IPS-NIHi7 (cell line): ENCODE results near the gene DNAJC22.

Source experiments
- DNase-seq: peaks from one replicate; pipeline ENCODE4 v3.0.0; 2012; ENCODE audit warnings: mixed read lengths; ENCODE audit errors: extremely low spot score

The DNAJC22 gene

DNA sequence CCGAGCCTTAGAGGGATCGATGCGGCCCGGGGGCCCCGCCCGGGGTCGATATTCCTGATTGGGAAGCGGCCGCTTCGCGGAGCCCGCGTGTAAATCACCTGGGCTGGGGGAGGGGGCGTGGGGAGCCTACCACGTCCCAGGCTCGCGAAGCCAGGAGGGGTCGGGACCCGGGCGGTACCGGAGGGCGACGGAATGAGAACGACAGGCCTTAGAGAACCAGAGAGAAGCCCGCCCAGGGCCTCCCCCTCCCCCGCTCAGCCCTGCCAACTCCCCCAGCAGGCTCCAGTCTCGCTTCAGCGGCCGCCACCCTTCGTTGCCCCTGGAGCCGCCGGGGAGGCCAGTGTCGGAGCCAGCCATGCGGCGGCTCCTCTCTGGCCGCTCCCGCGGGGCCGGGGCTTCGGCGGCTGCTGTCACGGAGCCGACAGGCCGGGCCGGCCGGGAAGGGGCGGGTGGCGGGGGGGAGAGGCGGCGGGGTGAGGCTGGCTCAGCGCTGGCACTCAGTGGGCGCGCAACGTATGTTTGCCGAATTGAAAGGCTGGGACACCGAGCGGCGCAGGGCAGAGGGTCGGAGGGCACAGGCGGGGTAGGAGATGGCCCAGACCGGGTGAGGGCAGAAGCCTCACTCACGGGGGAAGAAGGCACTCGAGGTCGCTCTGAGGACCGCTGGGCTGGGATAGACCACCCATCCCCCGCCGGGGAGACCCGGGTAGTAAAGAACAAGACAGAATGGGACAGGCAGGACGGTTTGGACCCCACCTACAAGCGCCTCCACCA, 1.4 kb upstream of the DNAJC22 start:
- DNase-seq, result no peak

DNA sequence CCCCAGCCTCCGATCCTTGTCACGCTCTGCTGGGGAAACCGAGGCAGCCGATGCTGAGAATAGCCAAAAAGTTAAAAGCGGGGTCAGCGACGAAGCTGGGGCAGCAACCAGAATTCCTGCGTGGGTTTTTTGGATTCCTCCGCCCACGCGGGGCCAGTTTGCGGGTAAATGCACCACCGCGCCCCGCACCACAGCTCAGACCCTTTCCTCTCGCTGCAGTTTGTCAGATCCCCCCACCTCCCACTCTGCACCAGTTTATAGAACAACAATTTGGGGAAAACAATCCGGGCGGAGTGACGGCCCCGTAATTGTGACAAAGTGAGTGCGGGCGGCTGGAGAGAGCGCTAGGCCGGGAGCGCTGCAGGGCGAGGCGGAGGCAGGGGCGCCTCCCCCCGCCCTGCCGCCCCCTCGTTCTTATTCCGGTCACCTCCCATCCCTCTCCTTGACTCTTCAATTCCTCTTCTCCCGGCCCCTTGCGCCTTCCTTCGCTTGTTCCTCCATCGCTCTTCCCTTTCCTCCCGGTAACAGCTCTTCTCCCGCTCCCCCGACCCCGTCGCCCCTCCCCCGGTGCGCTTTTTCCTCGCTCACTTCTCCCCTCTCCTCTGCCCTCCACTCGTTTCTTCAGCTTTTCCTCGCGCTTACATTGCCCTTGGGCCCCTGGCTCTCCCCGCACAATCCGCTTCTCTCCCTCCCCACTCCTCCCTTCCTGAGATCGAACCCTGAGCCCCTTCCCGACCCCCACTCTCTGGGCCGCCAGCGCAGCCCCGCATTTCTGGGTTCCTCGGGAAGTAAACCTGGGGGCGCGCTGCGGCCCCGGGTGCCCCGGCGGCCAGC, 646 bp upstream of the DNAJC22 start:
- no peak for DNase-seq

DNA sequence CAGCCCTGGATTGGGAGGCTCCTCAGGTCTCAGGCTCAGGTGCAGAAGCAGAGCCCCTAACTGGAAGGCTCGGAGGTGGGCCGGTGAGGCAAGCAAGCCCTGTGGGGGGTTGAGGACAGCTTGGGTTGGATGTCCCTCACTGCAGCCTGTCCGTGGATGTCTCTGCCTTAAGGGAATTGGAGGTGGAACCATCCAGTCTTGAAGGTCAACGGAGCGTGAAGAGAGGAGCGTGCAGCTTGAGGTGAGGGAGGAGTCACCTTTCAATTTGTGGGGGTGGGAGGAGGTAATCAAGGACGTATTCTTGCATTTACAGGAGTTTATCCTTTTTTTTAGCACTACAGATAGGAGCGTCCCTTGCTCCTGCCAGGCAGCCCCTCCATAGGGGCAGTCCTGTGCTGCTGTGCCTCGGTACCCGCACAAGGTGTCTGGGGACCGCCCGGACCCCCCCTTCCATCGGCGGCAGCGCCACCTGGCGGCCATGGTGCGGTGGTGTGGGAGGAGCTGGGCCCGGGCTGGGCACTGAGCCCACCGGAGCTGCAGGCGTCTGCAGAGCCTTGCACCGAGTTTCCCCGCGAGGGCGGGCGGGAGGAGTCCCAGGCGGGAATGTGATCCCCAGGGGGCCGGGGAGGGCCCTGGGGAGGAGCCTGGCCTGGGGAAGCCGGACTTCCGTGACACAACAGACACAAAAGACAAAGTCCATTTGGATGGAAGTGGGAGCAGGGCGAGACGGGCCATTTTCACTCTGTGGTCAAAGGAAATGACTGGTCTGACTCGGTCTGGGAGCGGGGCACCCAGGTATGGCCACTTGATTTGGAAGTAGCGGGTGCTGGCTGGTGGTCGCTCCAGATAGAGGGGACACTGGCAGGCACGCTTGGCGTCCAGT, 864 bp downstream of the DNAJC22 start:
- DNase-seq, result peak; percentile 90

DNA sequence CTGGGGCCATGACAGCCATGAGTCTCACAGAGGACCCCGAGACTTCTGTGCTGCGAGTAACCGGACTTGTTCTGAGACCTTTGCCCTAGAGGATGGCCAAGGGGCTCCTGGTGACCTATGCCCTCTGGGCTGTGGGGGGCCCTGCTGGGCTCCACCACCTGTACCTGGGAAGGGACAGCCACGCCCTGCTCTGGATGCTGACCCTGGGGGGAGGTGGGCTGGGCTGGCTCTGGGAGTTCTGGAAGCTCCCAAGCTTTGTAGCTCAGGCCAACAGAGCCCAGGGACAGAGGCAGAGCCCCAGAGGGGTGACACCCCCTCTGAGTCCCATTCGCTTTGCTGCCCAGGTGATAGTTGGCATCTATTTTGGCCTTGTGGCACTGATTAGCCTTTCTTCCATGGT, 2.1 kb downstream of the DNAJC22 start:
- no peak for DNase-seq

GRCh38 chr12:49349266-49349665, 2.6 kb downstream of the DNAJC22 start:
- no peak for DNase-seq

DNA sequence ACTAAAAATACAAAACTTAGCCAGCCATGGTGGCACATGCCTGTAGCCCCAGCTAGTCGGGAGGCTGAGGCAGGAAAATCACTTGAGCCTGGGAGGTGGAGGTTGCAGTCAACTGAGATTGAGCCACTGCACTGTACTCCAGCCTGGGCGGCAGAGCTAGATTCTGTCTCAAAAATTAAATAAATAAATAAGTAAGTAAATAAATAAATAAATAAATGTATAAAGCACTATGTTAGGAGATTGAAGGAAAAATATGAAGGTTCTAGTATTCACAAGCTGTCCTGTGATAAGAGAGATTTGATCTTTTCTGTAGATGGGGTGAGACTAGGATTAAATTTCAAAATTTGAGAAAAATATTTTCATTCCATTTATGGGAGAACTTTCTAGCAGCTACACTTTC, 5.7 kb downstream of the DNAJC22 start:
- no peak for DNase-seq

DNA sequence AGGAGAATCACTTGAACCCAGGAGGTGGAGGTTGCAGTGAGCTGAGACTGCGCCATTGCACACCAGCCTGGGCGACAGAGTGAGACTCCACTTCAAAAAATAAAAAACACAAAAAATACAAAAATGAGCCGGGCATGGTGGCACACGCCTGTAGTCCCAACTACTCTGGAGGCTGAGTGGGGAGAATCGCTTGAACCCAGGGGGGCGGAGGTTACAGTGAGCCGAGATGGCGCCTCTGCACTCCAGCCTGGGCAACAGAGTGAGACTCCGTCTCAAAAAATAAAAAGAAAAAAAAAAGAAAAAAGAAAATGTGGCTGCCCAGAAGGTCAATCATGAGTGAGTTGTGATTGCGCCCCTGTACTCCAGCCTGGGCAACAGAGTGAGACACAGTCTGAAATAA, 9.2 kb downstream of the DNAJC22 start:
- no peak for DNase-seq

GRCh38 chr12:49357103-49357678, 10.5 kb downstream of the DNAJC22 start:
- DNase-seq, result no peak

- peak; percentile 72 for DNase-seq
Observed at GRCh38 chr12:49358483-49359141, 11.9 kb downstream of the DNAJC22 start.

GRCh38 chr12:49359671-49360070, 13.0 kb downstream of the DNAJC22 start:
- DNase-seq, result no peak

DNA sequence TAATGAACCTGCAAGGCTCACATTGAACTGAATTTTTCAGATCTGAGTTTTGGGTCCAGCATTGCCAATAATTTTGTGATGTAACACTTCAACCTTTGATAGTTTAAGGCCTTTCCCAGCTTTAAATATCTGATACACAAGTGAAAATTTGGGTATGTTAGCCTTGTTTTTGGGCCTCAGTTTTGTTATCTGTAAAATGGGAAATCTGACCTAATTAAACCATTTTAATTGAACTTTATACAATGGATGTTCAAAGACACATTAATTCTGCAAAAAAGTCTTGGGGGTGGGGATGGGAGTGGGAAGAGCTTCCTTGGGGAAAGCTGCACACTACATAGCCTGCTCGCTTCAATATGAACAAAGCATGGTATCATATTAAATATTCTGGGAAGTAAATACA, 15.4 kb downstream of the DNAJC22 start:
- DNase-seq, result no peak

DNA sequence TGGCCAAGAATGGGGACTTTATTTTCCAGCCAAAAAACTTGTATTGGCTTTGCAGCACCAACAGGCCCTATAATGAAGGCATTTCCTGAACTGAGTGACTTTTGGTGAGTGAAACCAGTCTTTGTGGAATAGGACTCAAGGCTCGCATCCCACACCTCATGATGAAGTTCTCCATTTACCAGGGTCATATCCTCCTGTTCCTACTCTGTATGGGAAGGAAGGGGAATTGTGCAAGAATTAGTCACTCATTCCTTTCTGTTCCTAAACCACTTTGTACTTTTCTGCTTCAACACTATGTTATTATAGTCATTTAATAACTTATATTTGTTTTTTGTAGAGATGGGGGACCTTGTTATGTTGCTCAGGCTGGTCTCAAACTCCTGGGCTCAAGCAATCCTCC, 18.3 kb downstream of the DNAJC22 start:
- DNase-seq, result no peak

DNA sequence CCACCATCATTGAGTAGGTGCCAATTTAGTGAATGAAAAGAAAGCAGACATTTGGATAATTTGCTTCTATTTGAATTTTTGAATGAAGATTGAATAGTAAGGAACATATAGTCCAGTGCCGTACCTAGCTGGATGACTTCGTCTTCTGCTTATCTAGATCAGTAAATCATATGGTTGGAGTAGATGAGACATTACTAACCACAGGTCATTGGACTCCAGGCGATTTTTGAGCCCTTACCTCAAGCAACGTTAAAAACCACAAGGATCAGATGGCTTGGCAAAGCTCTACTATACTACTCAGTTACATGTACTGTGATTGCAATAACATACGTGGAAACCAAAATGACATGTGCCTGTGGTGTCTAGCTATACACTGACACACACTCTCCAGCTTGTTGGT, 18.9 kb downstream of the DNAJC22 start:
- no peak for DNase-seq

GRCh38 chr12:49366096-49366651, 19.5 kb downstream of the DNAJC22 start:
- peak; percentile 57 for DNase-seq

DNA sequence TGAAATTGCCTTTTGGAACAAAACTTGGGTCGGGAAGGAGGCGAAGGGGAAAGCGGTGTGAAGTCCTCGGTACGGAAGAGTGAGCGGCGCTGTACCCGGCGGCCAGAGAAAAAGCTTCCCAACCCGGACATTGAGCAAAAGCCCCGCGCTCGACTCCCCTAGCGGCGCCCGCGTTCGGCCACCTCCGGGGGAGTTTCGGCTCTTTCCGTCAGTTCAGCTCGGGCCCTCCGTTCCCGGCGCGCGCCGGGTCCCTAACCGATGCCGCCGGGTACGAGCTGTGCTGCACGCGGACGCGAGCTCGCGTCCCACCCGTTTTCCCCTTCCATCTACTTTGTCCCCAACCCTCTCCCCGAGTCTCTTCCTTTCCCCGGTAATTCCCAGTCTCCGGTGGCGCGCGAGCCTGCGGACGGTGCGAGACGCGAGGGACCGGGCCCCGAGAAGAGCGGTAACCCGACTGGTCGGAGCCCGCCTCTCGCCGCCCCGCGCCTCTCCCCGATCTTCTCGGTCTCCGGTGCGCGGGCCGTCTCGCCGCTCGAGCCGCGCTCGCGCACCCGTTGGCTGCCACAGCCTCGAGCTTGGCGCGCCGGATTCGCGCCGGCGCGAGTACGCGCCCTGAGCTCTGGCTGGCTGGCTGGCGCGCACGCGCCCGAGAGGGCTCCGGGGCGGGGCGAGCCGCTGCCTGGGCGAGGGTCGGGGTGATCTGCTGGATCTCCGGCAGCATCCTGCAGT, 20.1 kb downstream of the DNAJC22 start:
- DNase-seq, result peak; percentile 98

GRCh38 chr12:49367381-49368239, 20.9 kb downstream of the DNAJC22 start, which contains the start of gene SPATS2:
TSS of gene SPATS2 (plus strand) at chr12:49367462. CDS start at chr12:49461013, 93,551 bp downstream.
- DNase-seq, result no peak

GRCh38 chr12:49368240-49368600, 21.5 kb downstream of the DNAJC22 start:
- no peak for DNase-seq

DNA sequence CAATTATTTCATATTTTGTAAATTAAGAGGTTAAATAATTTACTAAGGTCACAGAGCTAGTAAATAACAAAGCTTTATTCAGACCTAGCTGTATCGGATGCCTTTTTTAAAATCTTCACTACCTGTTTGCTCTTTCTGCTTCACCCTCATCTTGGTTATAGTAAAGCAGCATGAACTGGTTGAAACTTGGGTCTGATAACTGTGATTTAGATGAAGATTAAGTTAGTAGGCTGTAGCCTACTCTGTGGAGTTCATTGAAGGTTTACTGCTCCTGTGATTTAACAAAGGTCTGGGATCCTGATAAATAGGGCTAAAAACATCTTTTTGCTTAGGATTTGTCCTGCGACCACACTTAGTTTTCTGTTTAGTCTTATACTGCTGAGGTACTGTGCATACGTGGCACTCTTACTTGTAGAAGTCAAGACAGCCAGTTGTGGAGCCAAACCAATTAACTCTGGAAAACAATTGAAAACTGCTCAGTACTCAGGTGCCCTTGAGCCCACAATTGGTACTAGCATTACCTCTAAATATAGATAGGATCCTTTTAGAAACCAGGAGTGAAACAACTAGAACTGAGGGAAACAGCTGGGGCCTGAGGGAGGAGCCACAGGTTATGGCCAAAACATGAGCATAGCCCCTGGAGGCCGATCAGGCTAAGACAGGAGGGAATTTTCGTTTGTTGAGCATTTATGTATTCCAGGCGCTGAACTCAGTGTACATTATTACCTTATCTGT, 22.9 kb downstream of the DNAJC22 start:
- peak; percentile 29 for DNase-seq
